ENCODE measurements around the gene THEM5. TPM values are rescaled to one million over a fixed set of nuclear protein-coding genes. Genes with fewer than 3 reads are reported as not detected.

Gene THEM5
- total RNA-seq, 6 experiments from 2014 or later = not detected

DNA sequence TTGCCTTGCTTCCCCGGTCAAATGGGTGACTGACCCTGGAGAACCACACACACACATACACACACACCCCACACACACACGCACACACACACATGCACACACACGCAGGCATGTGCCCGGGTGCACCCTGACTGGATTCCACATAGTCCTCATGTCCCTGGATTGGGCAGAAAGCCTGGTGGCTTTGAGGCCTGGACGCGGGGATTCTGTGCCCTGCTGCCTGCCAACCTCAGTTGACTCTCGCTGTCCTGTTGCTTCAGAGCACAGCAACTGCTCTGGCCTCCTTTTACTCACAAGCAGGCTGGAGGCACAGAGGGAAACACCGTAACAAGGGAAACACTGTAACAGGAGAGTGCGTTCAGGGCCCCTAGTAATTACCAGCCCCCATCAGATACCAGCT lies 28.3 kb downstream of the THEM5 start:
- H3K36me3 ChIP-seq = peaks cover 0 to 4% (median 1%) of the 10 kb centered on the region in 4 donors
- peaks cover 0 to 74% (median 25%) of the 10 kb centered on the region in 4 donors for H3K4me1 ChIP-seq
- DNase-seq = peak in 1 of 3 donors; percentile 60
- peak in 1 of 4 donors; percentile 34 for ATAC-seq
- TF ChIP-seq POLR2A (IDR thresholded peaks at IDR 0.05) = no peak
- TF ChIP-seq, protein P1, sequence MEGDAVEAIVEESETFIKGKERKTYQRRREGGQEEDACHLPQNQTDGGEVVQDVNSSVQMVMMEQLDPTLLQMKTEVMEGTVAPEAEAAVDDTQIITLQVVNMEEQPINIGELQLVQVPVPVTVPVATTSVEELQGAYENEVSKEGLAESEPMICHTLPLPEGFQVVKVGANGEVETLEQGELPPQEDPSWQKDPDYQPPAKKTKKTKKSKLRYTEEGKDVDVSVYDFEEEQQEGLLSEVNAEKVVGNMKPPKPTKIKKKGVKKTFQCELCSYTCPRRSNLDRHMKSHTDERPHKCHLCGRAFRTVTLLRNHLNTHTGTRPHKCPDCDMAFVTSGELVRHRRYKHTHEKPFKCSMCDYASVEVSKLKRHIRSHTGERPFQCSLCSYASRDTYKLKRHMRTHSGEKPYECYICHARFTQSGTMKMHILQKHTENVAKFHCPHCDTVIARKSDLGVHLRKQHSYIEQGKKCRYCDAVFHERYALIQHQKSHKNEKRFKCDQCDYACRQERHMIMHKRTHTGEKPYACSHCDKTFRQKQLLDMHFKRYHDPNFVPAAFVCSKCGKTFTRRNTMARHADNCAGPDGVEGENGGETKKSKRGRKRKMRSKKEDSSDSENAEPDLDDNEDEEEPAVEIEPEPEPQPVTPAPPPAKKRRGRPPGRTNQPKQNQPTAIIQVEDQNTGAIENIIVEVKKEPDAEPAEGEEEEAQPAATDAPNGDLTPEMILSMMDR (IDR thresholded peaks at IDR 0.05) = no peak
- intact Hi-C loops (cut with DNase I) = no loop called here
- H3K9me3 ChIP-seq = no peaks in the 10 kb centered on the region
- 38% methylated on average over 5 of the region's 9 CpGs for WGBS (ENCODE audit: insufficient coverage, low coverage, low lambda C conversion rate, missing lambda C conversion rate)
- no peak overlapping the region for H3K4me3 ChIP-seq
- no peaks in the 10 kb centered on the region for H3K27me3 ChIP-seq
- no peak overlapping the region for H3K27ac ChIP-seq

DNA sequence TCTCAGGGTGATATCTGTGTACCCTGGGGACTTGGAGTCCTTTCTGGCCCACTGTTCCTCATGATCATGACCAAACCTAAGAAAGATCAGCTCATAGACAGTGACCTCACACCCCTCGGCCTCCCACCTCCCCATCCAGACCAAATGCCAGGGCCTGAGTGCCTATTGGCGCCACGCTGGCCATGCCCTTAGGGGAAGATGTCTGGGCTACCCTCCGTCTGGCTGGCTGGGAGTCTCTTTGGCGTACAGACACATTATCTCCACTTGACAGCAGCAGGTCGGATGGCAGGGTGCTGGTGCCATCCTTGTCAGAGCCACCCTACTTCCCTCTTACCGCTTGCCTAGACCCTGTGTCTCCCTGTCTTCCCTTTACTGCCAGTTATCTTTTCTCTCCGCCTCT lies 30.3 kb downstream of the THEM5 start:
- Histone ChIP-seq H3K9me3 (no peaks in the 10 kb centered on the region), H3K27ac (no peak overlapping the region), H3K36me3 (peaks cover 0 to under 1% (median under 1%) of the 10 kb centered on the region in 4 donors), H3K4me3 (no peak overlapping the region), H3K27me3 (no peaks in the 10 kb centered on the region), H3K4me1 (peaks cover 3 to 72% (median 24%) of the 10 kb centered on the region in 4 donors)
- DNase-seq = peak in 2 of 3 donors; percentile 16 to 28
- no peak for ATAC-seq
- TF ChIP-seq, protein P1 (IDR thresholded peaks at IDR 0.05) = no peak
- TF ChIP-seq POLR2A (IDR thresholded peaks at IDR 0.05) = no peak
- 93% methylated on average over 3 of the region's 8 CpGs for WGBS (ENCODE audit: insufficient coverage, low coverage, low lambda C conversion rate, missing lambda C conversion rate)
- intact Hi-C loops (cut with DNase I) = no loop called here

DNA sequence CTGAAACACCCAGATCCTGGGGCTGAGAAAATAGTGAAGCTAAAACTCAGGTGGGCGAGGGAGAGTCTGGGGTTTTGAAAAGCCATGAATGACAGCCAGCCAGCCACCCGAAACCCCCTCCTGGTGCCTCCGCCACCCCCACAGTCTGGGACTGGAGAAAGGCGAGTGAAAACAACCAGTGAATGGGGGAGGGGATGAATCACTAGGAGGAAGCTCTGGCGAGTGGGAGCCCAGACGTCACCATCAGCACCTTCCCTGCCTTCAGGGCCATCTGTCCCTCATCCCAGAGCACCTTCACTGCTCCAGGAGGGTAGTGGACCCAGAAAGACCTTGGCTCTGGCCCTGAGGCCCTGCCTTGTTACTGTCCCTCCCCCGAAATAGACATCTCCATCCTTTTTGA lies 31.1 kb downstream of the THEM5 start:
- no peak overlapping the region for H3K27ac ChIP-seq
- DNase-seq = peak in 1 of 3 donors; percentile 32
- intact Hi-C loops (cut with DNase I) = no loop called here

GRCh38 chr1:151820940-151821339 lies 32.6 kb downstream of the THEM5 start:
- Histone ChIP-seq H3K27me3 (no peaks in the 10 kb centered on the region), H3K4me1 (peaks cover 3 to 52% (median 21%) of the 10 kb centered on the region in 4 donors), H3K27ac (peak overlapping the region in 1 of 3 donors; percentile 26), H3K9me3 (no peaks in the 10 kb centered on the region), H3K4me3 (no peak overlapping the region), H3K36me3 (peaks cover 0 to 9% (median 3%) of the 10 kb centered on the region in 4 donors)
- DNase-seq (peak; percentile 64 to 83 (median 83)), ATAC-seq (peak; percentile 47 to 63 (median 52))
- WGBS (ENCODE audit: insufficient coverage, low coverage, low lambda C conversion rate, missing lambda C conversion rate) = 0% methylated on average over 2 of the region's 2 CpGs
- no peak for TF ChIP-seq POLR2A (IDR thresholded peaks at IDR 0.05)
- TF ChIP-seq, protein P1 (IDR thresholded peaks at IDR 0.05) = no peak
- intact Hi-C loops (cut with DNase I) = no loop called here

More for the DNA sequence above, 31.1 kb downstream of the THEM5 start:
- WGBS (ENCODE audit: insufficient coverage, low coverage, low lambda C conversion rate, missing lambda C conversion rate) = no CpG with 5 or more reads among the region's 7 CpGs
- TF ChIP-seq, protein P1 (IDR thresholded peaks at IDR 0.05) = no peak
- TF ChIP-seq POLR2A (IDR thresholded peaks at IDR 0.05) = no peak
- H3K36me3 ChIP-seq = no peaks in the 10 kb centered on the region
- no peak for ATAC-seq
- H3K9me3 ChIP-seq = no peaks in the 10 kb centered on the region
- H3K4me1 ChIP-seq = peaks cover 3 to 66% (median 23%) of the 10 kb centered on the region in 4 donors
- no peaks in the 10 kb centered on the region for H3K27me3 ChIP-seq
- H3K4me3 ChIP-seq = no peak overlapping the region

Measured in right lobe of liver (tissue), 6 donors.